A549 (cell line): Measurements from ENCODE around the gene ZNF275. TPM values are rescaled to one million over a fixed set of nuclear protein-coding genes. Genes with fewer than 3 reads are reported as not detected.

ENCODE experiments used
- ATAC-seq, 2 experiments: fragments of 200-7000 bp in 1 of 2; fragments of >200 bp in 1 of 2; cut with Nextera tagmentation in 1 of 2; cut with Tn5 transposase in 1 of 2; 3 replicates each; pipeline versions ENCODE4 v1.8.0 to v1.9.1; 2018 to 2020; ENCODE audit warnings: mild to moderate bottlenecking in 1 of 2, moderate library complexity in 1 of 2
- CTCF ChIA-PET: fragments of 300-600 bp; sonication (Branson Sonifier 250); formaldehyde crosslinking; extraction: SDS; loops from one replicate; lab custom pipeline; 2021; ENCODE audit warnings: antibody characterized with exemption, inconsistent platforms; lab: Yijun Ruan, JAX
- POLR2A ChIA-PET: fragments of 350-600 bp; formaldehyde crosslinking; extraction: SDS; loops from one replicate; lab custom pipeline; 2021; ENCODE audit warnings: antibody characterized with exemption, inconsistent platforms; lab: Yijun Ruan, JAX
- DNase-seq, 2 experiments: peaks; one replicate each; pipeline versions ENCODE4 v3.0.0 to v3.0.0-alpha.2; 2011 to 2016; ENCODE audit warnings: low read depth in 1 of 2, low spot score in 1 of 2
- FAIRE-seq: peaks from 2 replicates; lab custom pipeline; 2011; peaks lifted over from hg19 to GRCh38; lab: Jason Lieb, UNC
- H3K27ac ChIP-seq, 2 experiments: fragments of >200 bp; sonication (Bioruptor Twin); formaldehyde crosslinking; 3 replicates each; pipeline ENCODE4 v1.5.1; 2016 to 2017
- H3K4me1 ChIP-seq: fragments of >200 bp; sonication (Bioruptor Twin); formaldehyde crosslinking; 3 replicates; pipeline ENCODE4 v1.6.1; 2016
- H3K4me2 ChIP-seq: fragments of >200 bp; sonication (Bioruptor Twin); formaldehyde crosslinking; 3 replicates; pipeline ENCODE4 v1.6.1; 2016
- H3K4me3 ChIP-seq: fragments of >200 bp; sonication (Bioruptor Twin); formaldehyde crosslinking; 3 replicates; pipeline ENCODE4 v1.5.1; 2016
- H3K9me3 ChIP-seq: fragments of >200 bp; sonication (Bioruptor Twin); formaldehyde crosslinking; 3 replicates; pipeline ENCODE4 v1.6.1; 2016
- BCL3 ChIP-seq: fragments of >200 bp; sonication (Bioruptor Twin); formaldehyde crosslinking; IDR thresholded peaks from 3 replicates; pipeline ENCODE4 v1.6.1; 2016
- CBX2 ChIP-seq: fragments of 200-600 bp; sonication (generic); IDR thresholded peaks from 2 replicates; pipeline ENCODE4 v1.6.1; 2016; ENCODE audit warnings: low read depth, mild to moderate bottlenecking, borderline replicate concordance
- CHD4 ChIP-seq: fragments of 200-600 bp; sonication (generic); IDR thresholded peaks from 2 replicates; pipeline ENCODE4 v1.6.1; 2016; ENCODE audit warnings: antibody characterized with exemption, mild to moderate bottlenecking, borderline replicate concordance
- ELK1 ChIP-seq: fragments of 150-350 bp; IDR thresholded peaks from 2 replicates; pipeline ENCODE4 v1.6.1; 2014; ENCODE audit warnings: low read depth, mild to moderate bottlenecking, low read length
- ESRRA ChIP-seq: fragments of 150-350 bp; IDR thresholded peaks from 2 replicates; pipeline ENCODE4 v1.6.1; 2014; ENCODE audit warnings: mild to moderate bottlenecking, low read length, borderline replicate concordance
- HEYL ChIP-seq: fragments of 250-450 bp; sonication (Bioruptor Pico); IDR thresholded peaks from 2 replicates; pipeline ENCODE4 v1.8.0; 2021; ENCODE audit warnings: mild to moderate bottlenecking, moderate library complexity
- HOXA7 ChIP-seq: fragments of 250-450 bp; sonication (Bioruptor Pico); IDR thresholded peaks from 2 replicates; pipeline ENCODE4 v1.5.0; 2020; ENCODE audit warnings: mild to moderate bottlenecking, moderate library complexity
- JUN ChIP-seq, 2 experiments: fragments of >200 bp; sonication (Bioruptor Twin); formaldehyde crosslinking; IDR thresholded peaks; 2 replicates in 1 of 2; 3 replicates in 1 of 2; pipeline ENCODE4 v1.6.1; 2016 to 2017
- KDM1A ChIP-seq: fragments of 200-600 bp; sonication (generic); IDR thresholded peaks from 2 replicates; pipeline ENCODE4 v1.6.1; 2016; ENCODE audit warnings: low read depth, mild to moderate bottlenecking
- MAX ChIP-seq: IDR thresholded peaks from 2 replicates; pipeline ENCODE4 v1.6.1; 2012
- MYC ChIP-seq: IDR thresholded peaks from 2 replicates; pipeline ENCODE4 v1.6.1; 2012; ENCODE audit warnings: mild to moderate bottlenecking, inconsistent platforms, low read length, improper control_type of control experiment, borderline replicate concordance
- RCOR1 ChIP-seq: fragments of 150-350 bp; IDR thresholded peaks from 2 replicates; pipeline ENCODE4 v1.6.1; 2014; ENCODE audit warnings: antibody characterized with exemption, low read length, low read depth
- RNF2 ChIP-seq: fragments of 200-600 bp; sonication (generic); IDR thresholded peaks from 2 replicates; pipeline ENCODE4 v1.6.1; 2016; ENCODE audit warnings: low read depth, mild to moderate bottlenecking, antibody characterized with exemption, moderate library complexity, borderline replicate concordance
- SMC3 ChIP-seq: fragments of >200 bp; sonication (Bioruptor Twin); formaldehyde crosslinking; IDR thresholded peaks from 3 replicates; pipeline ENCODE4 v1.6.1; 2018; ENCODE audit warnings: inconsistent platforms
- SREBF2 ChIP-seq: fragments of 450-650 bp; IDR thresholded peaks from 2 replicates; pipeline ENCODE4 v1.6.1; 2014; ENCODE audit warnings: mild to moderate bottlenecking, moderate library complexity
- TFCP2L1 ChIP-seq: fragments of 250-450 bp; sonication (Bioruptor Pico); IDR thresholded peaks from 2 replicates; pipeline ENCODE4 v1.5.0; 2021; ENCODE audit warnings: mild to moderate bottlenecking
- TP53 ChIP-seq: fragments of 250-450 bp; sonication (Bioruptor Pico); IDR thresholded peaks from 2 replicates; pipeline ENCODE4 v1.5.0; 2021; ENCODE audit warnings: mild to moderate bottlenecking, moderate library complexity
- USF2 ChIP-seq: fragments of 450-650 bp; IDR thresholded peaks from 2 replicates; pipeline ENCODE4 v1.6.1; 2014; ENCODE audit warnings: antibody characterized with exemption
- ZC3H11A ChIP-seq: fragments of 450-650 bp; IDR thresholded peaks from 2 replicates; pipeline ENCODE4 v1.6.1; 2014; ENCODE audit warnings: antibody characterized with exemption, mild to moderate bottlenecking
- ZFP36 ChIP-seq: fragments of 450-650 bp; IDR thresholded peaks from 2 replicates; pipeline ENCODE4 v1.6.1; 2014; ENCODE audit warnings: borderline replicate concordance; ENCODE audit not compliant: partially characterized antibody
- ZNF302 ChIP-seq: fragments of 250-450 bp; sonication (Bioruptor Pico); IDR thresholded peaks from 2 replicates; pipeline ENCODE4 v1.9.0; 2021; ENCODE audit warnings: inconsistent platforms, mild to moderate bottlenecking, moderate library complexity
- ZSCAN20 ChIP-seq: fragments of 250-450 bp; sonication (Bioruptor Pico); IDR thresholded peaks from 2 replicates; pipeline ENCODE4 v1.8.0; 2022; ENCODE audit warnings: mild to moderate bottlenecking, moderate library complexity
- WGBS: methylation state at CpG from one replicate; pipeline ENCODE4 v1.1.6; 2017; ENCODE audit errors: missing lambda C conversion rate; 5-methylcytosine and 5-hydroxymethylcytosine counted together
- polyA plus RNA-seq, 4 experiments: library from polyadenylated mRNA; depleted of rRNA in 3 of 4; stranded (reverse); fragments of >200 nt; fragmentation: RNase III in 1 of 4; extraction: RNeasy Plus Mini Kit Qiagen cat#74134 plus additional on column Dnase treatment in 1 of 4; gene quantifications; 2 replicates in 3 of 4; 3 replicates in 1 of 4; pipeline ENCODE4 v1.2.3, GENCODE V29; 2011 to 2017

The ZNF275 gene
- polyA plus RNA-seq, 2 of the 4 experiments (the other 2 are of a cell fraction) = 3.2 to 6.5 TPM

- Histone ChIP-seq H3K4me1 (no peaks in the 10 kb centered on the region), H3K4me2 (no peak overlapping the region), H3K27ac (no peak overlapping the region), H3K4me3 (no peak overlapping the region), H3K9me3 (no peaks in the 10 kb centered on the region)
- TF ChIP-seq JUN (IDR thresholded peaks at IDR 0.05) (no peak), ELK1 (no peak), TFCP2L1 (no peak), MYC (no peak), ZFP36 (no peak), ZNF302 (CRISPR knock-in tag) (no peak), USF2 (no peak), SMC3 (no peak), HOXA7 (no peak), TP53 (CRISPR knock-in tag) (no peak), RCOR1 (no peak), CHD4 (no peak), MAX (no peak)
- POLR2A ChIA-PET = no interaction called here
- CTCF ChIA-PET = no interaction called here
- peak; percentile 65 for FAIRE-seq
- peak in 1 of 2 experiments; percentile 54; a peak in 2 of 6 replicates for ATAC-seq
- no CpG with 5 or more reads among the region's 13 CpGs for WGBS
- no peak for DNase-seq
Observed at GRCh38 chrX:153320555-153321184, 13.3 kb upstream of the ZNF275 start.

GRCh38 chrX:153321381-153322124 lies 12.4 kb upstream of the ZNF275 start, which contains the start of gene PNMA6F:
Gene PNMA6F, minus strand, starts transcription at chrX:153321767. Its CDS starts 1,093 bp downstream, at chrX:153320674.
- FAIRE-seq (no peak), DNase-seq (no peak), ATAC-seq (no peak)
- no peaks in the 10 kb centered on the region for H3K4me1 ChIP-seq
- H3K4me3 ChIP-seq = no peak within 1 kb of the TSS
- H3K27ac ChIP-seq = no peak within 1 kb of the TSS
- H3K9me3 ChIP-seq = no peaks in the 10 kb centered on the region
- 71% methylated on average over 17 of the region's 36 CpGs for WGBS
- ChIA-PET POLR2A (no interaction called here), CTCF (no interaction called here)
- H3K4me2 ChIP-seq = no peak within 1 kb of the TSS
- TF ChIP-seq ZC3H11A = no peak
- TF ChIP-seq TFCP2L1 = no peak
- TF ChIP-seq ELK1 = no peak
- no peak for TF ChIP-seq ZSCAN20 (CRISPR knock-in tag)
- TF ChIP-seq BCL3 = no peak

- no peak for TF ChIP-seq CBX2
- TF ChIP-seq RNF2 = no peak
- no peak for TF ChIP-seq RCOR1
- no peak for TF ChIP-seq SREBF2
- no peak for TF ChIP-seq ESRRA
- no peak for TF ChIP-seq KDM1A
- no peak for TF ChIP-seq HEYL
- TF ChIP-seq, all 56 proteins: peak for 0
- Histone ChIP-seq H3K27ac (no peak overlapping the region), H3K4me1 (no peaks in the 10 kb centered on the region), H3K4me2 (no peak overlapping the region), H3K4me3 (no peak overlapping the region), H3K9me3 (no peaks in the 10 kb centered on the region)
- CTCF ChIA-PET = no interaction called here
- 25% methylated on average over 4 of the region's 4 CpGs for WGBS
- POLR2A ChIA-PET = no interaction called here
- no peak for FAIRE-seq
- ATAC-seq = no peak
- DNase-seq = no peak
Observed at GRCh38 chrX:153327561-153327960, 6.4 kb upstream of the ZNF275 start.
